Stimulated activated CD8-positive, alpha-beta memory T cell treated with anti-CD3 and anti-CD28 coated beads, Interleukin-2, amount 100 ng/mL, for 1 hour (primary cell): ENCODE results near the gene LMO1.

ENCODE experiments used
- DNase-seq, 2 donors: peaks; one replicate each; pipeline ENCODE4 v3.0.0-alpha.2; 2020; ENCODE audit warnings: low read depth in 2 of 2

LMO1 gene

GRCh38 chr11:8205566-8205965 lies 58.1 kb downstream of the LMO1 start:
- no peak for DNase-seq

- DNase-seq: no peak
Observed at GRCh38 chr11:8204596-8204995, 59.1 kb downstream of the LMO1 start.

- no peak for DNase-seq
Observed at GRCh38 chr11:8204025-8204424, 59.7 kb downstream of the LMO1 start.

- no peak for DNase-seq
Observed at GRCh38 chr11:8203414-8203715, 60.3 kb downstream of the LMO1 start.

GRCh38 chr11:8202516-8203413 lies 60.9 kb downstream of the LMO1 start:
- no peak for DNase-seq

- no peak for DNase-seq
Observed at GRCh38 chr11:8201644-8202365, 61.9 kb downstream of the LMO1 start.

- no peak for DNase-seq
Observed at GRCh38 chr11:8199676-8200075, 64.0 kb downstream of the LMO1 start.

- DNase-seq: no peak
Observed at GRCh38 chr11:8196749-8197148, 66.9 kb downstream of the LMO1 start.

GRCh38 chr11:8194956-8195355 lies 68.7 kb downstream of the LMO1 start:
- no peak for DNase-seq

- no peak for DNase-seq
Observed at GRCh38 chr11:8192896-8193209, 70.8 kb downstream of the LMO1 start.

GRCh38 chr11:8192016-8192895 lies 71.4 kb downstream of the LMO1 start:
- DNase-seq: no peak

GRCh38 chr11:8190431-8190830 lies 73.2 kb downstream of the LMO1 start:
- DNase-seq: no peak

GRCh38 chr11:8186429-8186828 lies 77.2 kb downstream of the LMO1 start:
- no peak for DNase-seq

GRCh38 chr11:8183111-8183510 lies 80.6 kb downstream of the LMO1 start:
- DNase-seq: no peak

GRCh38 chr11:8180469-8180868 lies 83.2 kb downstream of the LMO1 start:
- no peak for DNase-seq

GRCh38 chr11:8178297-8178696 lies 85.4 kb downstream of the LMO1 start:
- no peak for DNase-seq

- DNase-seq: no peak
Observed at GRCh38 chr11:8177136-8177535, 86.5 kb downstream of the LMO1 start.
